ENCODE data around the gene TIMM29. TPM values are rescaled to one million over a fixed set of nuclear protein-coding genes. Genes with fewer than 3 reads are reported as not detected.

TIMM29 gene
- total RNA-seq, 1 donor: 29.3 TPM

GRCh38 chr19:10977742-10978092 is 49.1 kb downstream of the TIMM29 start:
- H3K4me1 ChIP-seq (ENCODE audit: insufficient read depth, low read length): peaks cover 27% of the 10 kb centered on the region
- H3K9me3 ChIP-seq (ENCODE audit: low read depth, low read length): no peaks in the 10 kb centered on the region

More at GRCh38 chr19:10977742-10978092, 49.1 kb downstream of the TIMM29 start:
- Histone ChIP-seq H3K27me3 (ENCODE audit: insufficient read depth, low read length) (no peaks in the 10 kb centered on the region), H3K4me3 (ENCODE audit: low read length) (no peak overlapping the region)

Other genes with a start within 250 kb of the TIMM29 start
- 13.9 TPM for gene QTRT1, start 227.4 kb upstream of the TIMM29 start, total RNA-seq
- gene DNM2, start 210.7 kb upstream of the TIMM29 start, total RNA-seq: 149 TPM
- gene TMED1, start 92.6 kb upstream of the TIMM29 start, total RNA-seq: 11.4 TPM
- 71.8 TPM for gene C19orf38, start 80.4 kb upstream of the TIMM29 start, total RNA-seq
- 9.0 TPM for gene CARM1, start 57.3 kb upstream of the TIMM29 start, total RNA-seq
- gene YIPF2, start 172 bp upstream of the TIMM29 start, total RNA-seq: 11.9 TPM
- gene SMARCA4, start 32.2 kb downstream of the TIMM29 start, total RNA-seq: 36.0 TPM
- 58.1 TPM for gene LDLR, start 160.7 kb downstream of the TIMM29 start, total RNA-seq
- 0.10 TPM for gene SPC24, start 227.0 kb downstream of the TIMM29 start, total RNA-seq

All from mononuclear cell (primary cell).